IMR-90 (cell line): ENCODE measurements around the gene HLA-DOA. TPM values are rescaled to one million over a fixed set of nuclear protein-coding genes. Genes with fewer than 3 reads are reported as not detected.
A peak's percentile ranks its signal among the peaks of the same experiment; 100 is the strongest.

Experiments used
- ATAC-seq: fragments of 200-7000 bp; cut with Tn5 transposase; 2 replicates; pipeline ENCODE4 v1.9.1; 2020; ENCODE audit warnings: low read depth, mild to moderate bottlenecking, moderate library complexity
- BruUV-seq: library from RNA; stranded (reverse); fragments of 400-500 nt; replicated peaks from 2 replicates; lab custom pipeline; 2021; lab: Mats Ljungman, UMichigan
- CTCF ChIA-PET: fragments of 300-600 bp; formaldehyde crosslinking; extraction: SDS; loops from one replicate; lab custom pipeline; 2021; ENCODE audit warnings: antibody characterized with exemption; lab: Yijun Ruan, JAX
- POLR2A ChIA-PET: fragments of 300-600 bp; sonication (Branson Sonifier 250); formaldehyde crosslinking; loops from one replicate; lab custom pipeline; 2022; ENCODE audit warnings: antibody characterized with exemption; ENCODE audit not compliant: unreplicated experiment; lab: Charles Lee
- DNase-seq: peaks from one replicate; pipeline ENCODE4 v3.0.0; 2013
- H2AFZ ChIP-seq: replicated peaks from 2 replicates; pipeline ENCODE3; 2013; ENCODE audit warnings: low read length, mild to moderate bottlenecking; ENCODE audit not compliant: poor library complexity
- H2AK5ac ChIP-seq: 2 replicates; pipeline ENCODE4 v1.6.1; 2013; ENCODE audit warnings: low read depth, low read length, inconsistent platforms
- H2AK9ac ChIP-seq: replicated peaks from 2 replicates; pipeline ENCODE3; 2013; ENCODE audit warnings: mild to moderate bottlenecking, low read depth, low read length, moderate library complexity; ENCODE audit not compliant: poor library complexity
- H2BK120ac ChIP-seq: 2 replicates; pipeline ENCODE4 v1.6.1; 2013; ENCODE audit warnings: low read depth, low read length, inconsistent platforms
- H2BK15ac ChIP-seq: 3 replicates; pipeline ENCODE4 v1.6.1; 2013; ENCODE audit warnings: low read depth, low read length, inconsistent platforms
- H2BK20ac ChIP-seq: 2 replicates; pipeline ENCODE4 v1.6.1; 2013; ENCODE audit warnings: low read depth, mild to moderate bottlenecking, inconsistent platforms, low read length, moderate library complexity
- H2BK5ac ChIP-seq: 2 replicates; pipeline ENCODE4 v1.6.1; 2013; ENCODE audit warnings: mild to moderate bottlenecking, low read depth, low read length, inconsistent platforms; ENCODE audit not compliant: poor library complexity, severe bottlenecking
- H3K14ac ChIP-seq: replicated peaks from 2 replicates; pipeline ENCODE4 v1.6.1; 2013; ENCODE audit warnings: low read depth, low read length, inconsistent platforms
- H3K18ac ChIP-seq: 2 replicates; pipeline ENCODE4 v1.6.1; 2013; ENCODE audit warnings: low read depth, low read length, control low read depth
- H3K23ac ChIP-seq: 2 replicates; pipeline ENCODE4 v1.6.1; 2013; ENCODE audit warnings: low read depth, low read length, inconsistent platforms
- H3K27ac ChIP-seq: 2 replicates; pipeline ENCODE4 v1.5.1; 2013; ENCODE audit warnings: mild to moderate bottlenecking, control low read depth, low read length; ENCODE audit not compliant: insufficient read depth
- H3K27me3 ChIP-seq: 2 replicates; pipeline ENCODE4 v1.6.1; 2013; ENCODE audit warnings: low read length; ENCODE audit not compliant: control insufficient read depth, insufficient read depth
- H3K36me3 ChIP-seq: 2 replicates; pipeline ENCODE4 v1.6.1; 2013; ENCODE audit warnings: low read length, mixed read lengths; ENCODE audit not compliant: control insufficient read depth, insufficient read depth
- H3K4ac ChIP-seq: 2 replicates; pipeline ENCODE4 v1.6.1; 2013; ENCODE audit warnings: low read depth, low read length, inconsistent platforms
- H3K4me1 ChIP-seq: 2 replicates; pipeline ENCODE4 v1.6.1; 2013; ENCODE audit warnings: low read length, mixed read lengths; ENCODE audit not compliant: control insufficient read depth, insufficient read depth
- H3K4me2 ChIP-seq: 2 replicates; pipeline ENCODE4 v1.6.1; 2013; ENCODE audit warnings: low read depth, mild to moderate bottlenecking, control low read depth, low read length, moderate library complexity
- H3K4me3 ChIP-seq: 2 replicates; pipeline ENCODE4 v1.5.1; 2013; ENCODE audit warnings: low read depth, mild to moderate bottlenecking, control low read depth, low read length, moderate library complexity; ENCODE audit not compliant: insufficient read depth
- H3K56ac ChIP-seq: 2 replicates; pipeline ENCODE4 v1.6.1; 2013; ENCODE audit warnings: low read length, inconsistent platforms; ENCODE audit not compliant: insufficient read depth; ENCODE audit errors: extremely low read depth
- H3K79me1 ChIP-seq, 2 experiments: 2 replicates each; pipeline ENCODE4 v1.6.1; 2013; ENCODE audit warnings: low read length in 2 of 2, inconsistent platforms in 1 of 2, low read depth in 1 of 2
- H3K9ac ChIP-seq: 2 replicates; pipeline ENCODE4 v1.6.1; 2013; ENCODE audit warnings: low read depth, low read length, control low read depth
- H3K9me1 ChIP-seq: 2 replicates; pipeline ENCODE4 v1.6.1; 2013; ENCODE audit warnings: low read length, inconsistent platforms; ENCODE audit not compliant: insufficient read depth
- H3K9me3 ChIP-seq: 2 replicates; pipeline ENCODE4 v1.6.1; 2013; ENCODE audit warnings: low read length; ENCODE audit not compliant: control insufficient read depth, insufficient read depth
- H4K20me1 ChIP-seq: 2 replicates; pipeline ENCODE4 v1.6.1; 2013; ENCODE audit warnings: low read length, inconsistent platforms; ENCODE audit not compliant: insufficient read depth
- H4K5ac ChIP-seq: 2 replicates; pipeline ENCODE4 v1.6.1; 2013; ENCODE audit warnings: mild to moderate bottlenecking, low read depth, low read length, control low read depth
- H4K8ac ChIP-seq, 2 experiments: 2 replicates each; pipeline ENCODE4 v1.6.1; 2013; ENCODE audit warnings: low read depth in 2 of 2, low read length in 2 of 2, control low read depth in 1 of 2, inconsistent platforms in 1 of 2
- H4K91ac ChIP-seq: 2 replicates; pipeline ENCODE4 v1.6.1; 2013; ENCODE audit warnings: low read depth, low read length, inconsistent platforms; ENCODE audit not compliant: insufficient read depth
- CEBPB ChIP-seq: IDR thresholded peaks from 2 replicates; pipeline ENCODE4 v1.6.1; 2012; ENCODE audit warnings: low read depth, low read length, improper control_type of control experiment
- CHD1 ChIP-seq: IDR thresholded peaks from 2 replicates; pipeline ENCODE4 v1.6.1; 2012; ENCODE audit warnings: low read depth, low read length, improper control_type of control experiment
- FOS ChIP-seq: fragments of 150-350 bp; IDR thresholded peaks from 2 replicates; pipeline ENCODE4 v1.6.1; 2016; ENCODE audit warnings: low read depth, low read length
- MAFK ChIP-seq: IDR thresholded peaks from 2 replicates; pipeline ENCODE4 v1.6.1; 2012; ENCODE audit warnings: low read depth, low read length, improper control_type of control experiment
- MAZ ChIP-seq: IDR thresholded peaks from 2 replicates; pipeline ENCODE4 v1.6.1; 2012; ENCODE audit warnings: low read depth, mild to moderate bottlenecking, low read length, improper control_type of control experiment, moderate library complexity, borderline replicate concordance
- MXI1 ChIP-seq: IDR thresholded peaks from 2 replicates; pipeline ENCODE4 v1.6.1; 2012; ENCODE audit warnings: low read depth, mild to moderate bottlenecking, low read length, moderate library complexity, borderline replicate concordance
- NFE2L2 ChIP-seq: fragments of 150-350 bp; IDR thresholded peaks from 2 replicates; pipeline ENCODE4 v1.6.1; 2016; ENCODE audit warnings: low read depth, mild to moderate bottlenecking, low read length
- POLR2A ChIP-seq: IDR thresholded peaks from 2 replicates; pipeline ENCODE4 v1.6.1; 2012; ENCODE audit warnings: mild to moderate bottlenecking, low read depth, low read length
- RAD21 ChIP-seq: IDR thresholded peaks from 2 replicates; pipeline ENCODE4 v1.6.1; 2012; ENCODE audit warnings: low read length, improper control_type of control experiment
- RCOR1 ChIP-seq: IDR thresholded peaks from 2 replicates; pipeline ENCODE4 v1.6.1; 2012; ENCODE audit warnings: mild to moderate bottlenecking, low read length, improper control_type of control experiment; ENCODE audit not compliant: insufficient replicate concordance
- RFX5 ChIP-seq: IDR thresholded peaks from 2 replicates; pipeline ENCODE4 v1.8.0; 2012; ENCODE audit warnings: low read depth, mild to moderate bottlenecking, low read length, moderate library complexity
- SMC3 ChIP-seq: fragments of 150-350 bp; IDR thresholded peaks from 2 replicates; pipeline ENCODE4 v1.6.1; 2016; ENCODE audit warnings: low read depth, mild to moderate bottlenecking, antibody characterized with exemption, low read length, moderate library complexity
- WGBS, 2 experiments: methylation state at CpG; one replicate each; pipeline versions ENCODE4 v1.1.5 to v1.1.7; 2013; ENCODE audit warnings: missing lambda C conversion rate in 2 of 2; ENCODE audit not compliant: insufficient read length in 1 of 2; ENCODE audit errors: extremely low coverage in 2 of 2; 5-methylcytosine and 5-hydroxymethylcytosine counted together
- dilution Hi-C: fragments of 300-500 bp; cut with HindIII; formaldehyde crosslinking; loops from one replicate; pipeline ENCODE4 v1.14.3; 2018; ENCODE audit warnings: low sequenced_read_pairs; ENCODE audit not compliant: unreplicated experiment
- in situ Hi-C: fragments of 300-500 bp; cut with MboI; formaldehyde crosslinking; loops from 3 replicates; pipeline ENCODE4 v1.14.3; 2019; ENCODE audit warnings: low sequenced_read_pairs, inconsistent platforms, mixed read lengths
- intact Hi-C: fragments of 100-400 bp; cut with micrococcal nuclease; formaldehyde crosslinking; loops from 2 replicates; pipeline ENCODE4 v1.10.0; 2022
- polyA plus RNA-seq, 3 experiments: library from polyadenylated mRNA; depleted of rRNA; stranded (reverse); fragments of >200 nt; gene quantifications; 2 replicates each; pipeline ENCODE4 v1.2.3, GENCODE V29; 2012; ENCODE audit warnings: low replicate concordance in 1 of 3
- total RNA-seq: library from RNA; depleted of rRNA; stranded (reverse); fragments of >200 nt; gene quantifications from 2 replicates; pipeline ENCODE4 v1.2.3, GENCODE V29; 2012
- TF ChIP-seq, protein P1 (sequence below): fragments of 150-350 bp; IDR thresholded peaks from 2 replicates; pipeline ENCODE4 v1.6.1; 2017; ENCODE audit warnings: mild to moderate bottlenecking, antibody characterized with exemption, low read length, low read depth
- TF ChIP-seq, protein P2 (sequence below): fragments of 150-350 bp; IDR thresholded peaks from 2 replicates; pipeline ENCODE4 v1.6.1; 2016; ENCODE audit warnings: low read depth, mild to moderate bottlenecking, low read length, moderate library complexity, borderline replicate concordance

The HLA-DOA gene
- total and polyA plus RNA-seq, 2 of the 4 experiments (the other 2 are of a cell fraction) = not detected

DNA sequence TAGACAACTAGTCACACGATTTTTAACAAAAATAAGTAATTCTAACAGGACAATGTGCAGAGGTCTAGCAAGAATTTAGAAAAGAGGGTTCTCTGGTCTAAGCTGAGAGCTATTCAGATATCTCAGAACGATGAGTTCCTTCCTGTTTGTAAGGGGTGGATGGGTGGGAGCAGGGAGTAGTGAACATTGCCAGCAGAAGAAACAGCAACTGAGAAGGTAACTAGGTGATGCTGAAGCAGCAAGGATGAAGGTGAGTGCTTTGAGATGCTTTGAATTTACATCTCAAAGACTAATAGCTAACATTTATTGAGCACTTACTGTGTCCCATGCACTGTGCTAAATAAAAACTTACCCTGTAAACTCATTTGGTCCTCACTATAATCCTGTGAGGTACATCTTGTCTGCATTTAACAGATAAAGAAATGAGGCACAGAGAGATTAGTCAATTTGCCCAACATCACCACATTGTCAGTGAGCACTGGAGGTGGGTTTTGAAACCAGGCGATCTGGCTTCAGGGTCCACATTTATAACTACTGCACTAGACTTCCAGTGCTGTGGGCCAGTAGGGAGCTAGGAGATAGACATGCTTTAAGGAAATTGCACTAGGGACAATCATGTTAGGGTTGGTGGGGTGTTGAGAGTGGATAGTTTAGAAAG is 25.3 kb downstream of the HLA-DOA start (continued):
- TF ChIP-seq NFE2L2 = no peak
- TF ChIP-seq MXI1 = no peak
- TF ChIP-seq, protein P1, sequence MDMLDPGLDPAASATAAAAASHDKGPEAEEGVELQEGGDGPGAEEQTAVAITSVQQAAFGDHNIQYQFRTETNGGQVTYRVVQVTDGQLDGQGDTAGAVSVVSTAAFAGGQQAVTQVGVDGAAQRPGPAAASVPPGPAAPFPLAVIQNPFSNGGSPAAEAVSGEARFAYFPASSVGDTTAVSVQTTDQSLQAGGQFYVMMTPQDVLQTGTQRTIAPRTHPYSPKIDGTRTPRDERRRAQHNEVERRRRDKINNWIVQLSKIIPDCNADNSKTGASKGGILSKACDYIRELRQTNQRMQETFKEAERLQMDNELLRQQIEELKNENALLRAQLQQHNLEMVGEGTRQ = no peak
- TF ChIP-seq CHD1 = no peak

DNA sequence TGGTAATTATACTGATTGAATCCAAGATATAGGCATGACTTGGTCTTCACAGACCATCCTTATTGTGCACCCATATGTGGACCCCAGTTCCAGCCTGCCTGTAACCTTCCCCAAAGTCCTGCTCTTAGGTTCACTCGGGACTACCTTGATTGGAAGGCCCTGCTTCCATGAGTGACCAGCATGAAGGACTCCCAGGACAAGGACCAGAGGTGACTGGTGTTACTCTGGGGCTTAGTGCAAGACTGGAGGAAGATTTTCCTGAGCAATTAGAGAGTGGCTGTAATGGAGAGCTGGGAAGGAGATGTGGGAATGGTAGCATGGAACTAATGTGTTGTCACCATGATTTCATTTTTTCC is 25.9 kb downstream of the HLA-DOA start:
- H3K79me1 ChIP-seq = peaks cover 19 to 25% of the 10 kb centered on the region in 2 experiments
- no CpG with 5 or more reads among the region's 1 CpG for WGBS, 2 experiments
- no peak overlapping the region for H2BK120ac ChIP-seq
- H3K18ac ChIP-seq = no peak overlapping the region
- no peak overlapping the region for H2AK9ac ChIP-seq
- ChIA-PET POLR2A (interaction anchor here (1.5 to 2.8 kb wide), 3 partner anchors 10 to 89 kb away, joined by 4 to 27 read pairs (median 6); no protein-coding TSS in a partner anchor), CTCF (interaction anchor here (1.2 to 3.4 kb wide), 6 partner anchors 11 to 115 kb away, joined by 5 to 29 read pairs (median 14); no protein-coding TSS in a partner anchor)
- no peak overlapping the region for H3K4me3 ChIP-seq
- intact Hi-C loops = no loop called here
- in situ Hi-C loops = no loop called here
- no peak overlapping the region for H4K8ac ChIP-seq
- H3K4me1 ChIP-seq = no peaks in the 10 kb centered on the region
- no peak overlapping the region for H3K27ac ChIP-seq
- H3K4me2 ChIP-seq = no peak overlapping the region
- H4K91ac ChIP-seq = no peak overlapping the region
- peaks cover 11% of the 10 kb centered on the region for H3K27me3 ChIP-seq
- H2AK5ac ChIP-seq = no peak overlapping the region
- peaks cover 30% of the 10 kb centered on the region for H3K36me3 ChIP-seq
- H3K9me3 ChIP-seq = no peaks in the 10 kb centered on the region
- H2BK5ac ChIP-seq = peak overlapping the region; percentile 3
- no peak overlapping the region for H3K56ac ChIP-seq
- H3K14ac ChIP-seq = no peak overlapping the region
- H4K5ac ChIP-seq = no peak overlapping the region
- H2AFZ ChIP-seq = no peak overlapping the region
- no peak overlapping the region for H3K23ac ChIP-seq
- no peak overlapping the region for H2BK20ac ChIP-seq
- no peak overlapping the region for H3K4ac ChIP-seq
- no peak; the same call in 1 of the 2 replicates for ATAC-seq
- peaks cover 62% of the 10 kb centered on the region for H4K20me1 ChIP-seq
- no peak for DNase-seq
- dilution Hi-C loops = no loop called here
- H3K9me1 ChIP-seq = peaks cover 5% of the 10 kb centered on the region; the same call in 1 of the 2 replicates
- no TSS peak for BruUV-seq
- no peak overlapping the region for H2BK15ac ChIP-seq
- H3K9ac ChIP-seq = no peak overlapping the region
- TF ChIP-seq MAFK (no peak), MAZ (no peak), RAD21 (no peak), CHD1 (no peak), NFE2L2 (no peak), SMC3 (no peak), RFX5 (no peak), RCOR1 (no peak), POLR2A (no peak), MXI1 (no peak), FOS (no peak), CEBPB (no peak)
- TF ChIP-seq, protein P1 = no peak
- TF ChIP-seq, protein P2, sequence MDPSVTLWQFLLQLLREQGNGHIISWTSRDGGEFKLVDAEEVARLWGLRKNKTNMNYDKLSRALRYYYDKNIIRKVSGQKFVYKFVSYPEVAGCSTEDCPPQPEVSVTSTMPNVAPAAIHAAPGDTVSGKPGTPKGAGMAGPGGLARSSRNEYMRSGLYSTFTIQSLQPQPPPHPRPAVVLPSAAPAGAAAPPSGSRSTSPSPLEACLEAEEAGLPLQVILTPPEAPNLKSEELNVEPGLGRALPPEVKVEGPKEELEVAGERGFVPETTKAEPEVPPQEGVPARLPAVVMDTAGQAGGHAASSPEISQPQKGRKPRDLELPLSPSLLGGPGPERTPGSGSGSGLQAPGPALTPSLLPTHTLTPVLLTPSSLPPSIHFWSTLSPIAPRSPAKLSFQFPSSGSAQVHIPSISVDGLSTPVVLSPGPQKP = no peak
